Stimulated activated CD8-positive, alpha-beta memory T cell treated with anti-CD3 and anti-CD28 coated beads, Interleukin-7, amount 100 ng/mL, for 1 hour (primary cell): Measurements from ENCODE around the gene GLTP.
"Not testable (repeated sequence)": the region's sequence is repeated elsewhere in the genome, so short reads cannot be mapped to it uniquely, and the experiment has no call there.

Source experiments
- DNase-seq, 2 donors: peaks; one replicate each; pipeline ENCODE4 v3.0.0-alpha.2; 2020; ENCODE audit warnings: low read depth in 2 of 2

GLTP gene

DNA sequence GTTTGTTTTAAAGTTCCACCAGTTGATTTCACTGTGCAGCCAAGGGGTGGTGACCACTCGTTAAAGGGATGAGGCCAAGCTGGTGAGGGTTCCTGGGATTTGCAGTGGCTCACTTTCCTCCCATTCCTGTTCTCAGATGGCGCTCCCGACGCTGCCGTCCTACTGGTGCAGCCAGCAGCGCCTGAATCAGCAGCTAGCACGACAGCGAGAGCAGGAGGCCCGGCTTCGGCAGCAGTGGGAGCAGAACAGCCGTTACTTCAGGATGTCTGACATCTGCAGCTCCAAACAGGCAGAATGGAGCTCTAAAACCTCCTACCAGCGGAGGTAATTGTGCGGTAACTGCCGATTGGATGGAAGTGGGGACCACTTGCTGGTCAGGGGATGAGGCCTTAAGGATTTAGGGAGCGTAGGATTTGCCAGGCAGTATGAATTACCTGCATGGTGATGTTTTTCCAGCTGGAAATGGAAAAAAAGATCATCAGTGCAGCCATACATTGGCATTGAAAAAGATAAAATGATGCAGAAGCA, 22.6 kb upstream of the GLTP start:
- no peak for DNase-seq

DNA sequence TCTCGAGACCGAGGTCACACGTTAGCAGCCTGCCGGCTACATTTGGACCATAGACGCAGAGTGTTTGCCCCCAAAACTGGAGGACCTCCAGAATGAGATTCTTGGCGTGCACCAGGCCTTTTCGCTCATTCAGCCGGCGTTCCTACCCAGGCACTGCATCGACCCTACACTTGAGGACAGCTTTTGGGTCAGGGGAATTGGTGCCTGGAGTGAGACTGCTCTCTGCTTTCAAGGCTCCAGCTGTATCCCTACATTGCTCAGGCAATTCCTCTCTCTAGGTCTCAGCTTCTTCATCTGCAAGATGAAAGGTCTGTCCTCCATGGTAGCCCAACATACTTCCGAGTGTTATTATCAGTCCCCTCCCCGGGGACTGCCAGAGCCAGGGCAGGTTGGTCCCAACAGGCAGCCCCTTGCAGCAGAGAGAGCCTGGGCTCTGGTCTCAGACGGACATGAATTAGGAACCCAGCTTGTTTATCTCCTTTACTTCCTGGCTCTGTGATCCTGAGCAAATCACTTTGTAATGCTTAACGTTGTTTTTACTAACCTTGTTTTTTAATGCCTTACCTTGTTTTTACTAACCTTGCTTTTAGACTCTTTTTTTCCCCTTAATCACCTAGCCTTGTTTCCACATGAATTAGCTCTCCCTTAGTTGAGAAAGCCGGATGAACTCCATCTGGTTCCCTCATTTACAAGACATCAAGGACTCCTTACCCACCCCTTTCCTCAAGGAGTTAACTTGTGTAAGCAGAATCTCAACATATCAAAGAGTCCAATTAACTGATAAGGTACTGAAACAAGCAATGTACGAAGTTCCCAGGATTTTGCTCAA, 20.6 kb upstream of the GLTP start:
- DNase-seq, result no peak

DNA sequence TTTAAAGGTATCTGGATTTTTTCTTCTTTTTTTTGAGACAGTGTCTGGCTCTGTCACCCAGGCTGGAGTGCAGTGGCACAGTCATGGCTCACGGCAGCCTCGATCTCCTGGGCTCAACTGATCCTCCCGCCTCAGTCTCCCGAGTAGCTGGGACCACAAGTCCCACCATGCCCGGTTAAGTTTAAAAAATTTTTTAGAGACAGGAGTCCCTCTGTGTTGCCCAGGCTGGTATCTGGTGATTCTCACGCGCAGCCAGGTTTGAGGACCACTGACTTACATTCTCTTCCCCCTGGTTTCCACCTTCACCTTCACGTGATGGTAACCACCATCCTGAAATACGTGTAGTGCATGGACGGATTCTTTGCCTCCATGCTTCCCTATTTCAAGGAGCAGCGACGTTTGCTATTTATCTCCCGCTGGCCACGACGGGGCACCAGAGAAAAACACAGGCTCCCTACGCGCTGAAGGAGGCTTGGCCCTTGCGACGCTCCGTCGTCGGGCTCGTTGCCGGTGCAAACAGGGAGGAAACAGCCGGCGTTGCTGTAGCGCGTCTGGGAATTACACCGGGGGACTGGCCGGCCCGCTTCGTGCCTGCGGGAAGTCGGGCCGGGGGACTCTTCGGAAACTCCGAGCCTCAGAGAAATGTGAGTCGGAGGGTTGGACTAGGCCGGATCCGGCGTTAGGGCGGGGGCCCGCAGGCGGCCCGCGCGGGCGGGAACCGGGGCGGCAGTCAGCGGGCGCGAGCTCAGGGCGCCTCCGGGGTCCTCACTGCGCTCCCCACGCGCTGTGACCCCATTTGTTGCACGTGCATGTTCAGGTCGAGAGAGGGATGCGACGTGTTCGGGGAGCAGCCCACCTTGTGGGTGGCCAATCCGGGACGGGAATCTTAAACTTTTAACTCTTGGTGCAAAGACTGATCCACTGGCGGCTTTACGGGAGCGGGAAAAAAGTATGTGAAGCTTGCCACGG, 19.7 kb upstream of the GLTP start, which contains the start of gene TCHP:
TSS of gene TCHP (plus strand) at position 492 of the 969 bp plus-strand sequence. CDS start 2,753 bp downstream, outside the sequence.
- peak; percentile 32 to 43 for DNase-seq

DNA sequence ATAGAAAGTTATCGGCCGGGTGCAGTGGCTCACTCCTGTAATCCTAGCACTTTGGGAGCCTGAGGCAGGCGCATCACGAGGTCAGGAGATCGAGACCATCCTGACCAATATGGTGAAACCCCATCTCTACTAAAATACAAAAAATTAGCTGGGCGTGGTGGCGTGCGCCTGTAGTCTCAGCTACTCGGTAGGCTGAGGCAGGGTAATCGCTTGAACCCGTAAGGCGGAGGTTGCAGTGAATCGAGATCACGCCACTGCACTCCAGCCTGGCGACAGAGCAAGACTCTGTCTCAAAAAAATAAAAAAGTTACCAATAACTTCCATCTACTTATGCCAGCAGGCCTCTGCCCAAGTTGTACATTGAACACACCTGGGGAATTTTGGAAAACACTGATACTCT, 19.0 kb upstream of the GLTP start:
- not testable (repeated sequence) for DNase-seq

DNA sequence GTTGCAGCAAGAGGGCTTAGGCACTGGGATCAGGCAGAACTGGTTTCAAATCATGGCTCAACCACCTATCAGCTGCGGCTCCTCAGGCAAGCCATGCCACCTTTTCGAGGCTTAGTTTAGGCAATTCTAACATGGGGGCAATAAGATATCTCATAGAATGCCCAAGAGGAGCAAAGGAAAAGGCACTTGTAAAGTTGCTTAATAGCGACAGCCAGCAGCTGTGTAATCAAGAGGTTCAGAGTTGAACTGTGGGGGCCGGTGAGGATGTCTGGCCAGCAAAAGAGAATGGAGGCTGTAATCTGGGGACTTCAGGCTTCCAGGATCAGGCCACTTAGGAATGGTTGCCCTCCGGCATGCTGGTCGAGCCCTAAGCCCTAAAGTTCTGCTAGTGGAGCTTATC, 16.7 kb upstream of the GLTP start:
- no peak for DNase-seq

DNA sequence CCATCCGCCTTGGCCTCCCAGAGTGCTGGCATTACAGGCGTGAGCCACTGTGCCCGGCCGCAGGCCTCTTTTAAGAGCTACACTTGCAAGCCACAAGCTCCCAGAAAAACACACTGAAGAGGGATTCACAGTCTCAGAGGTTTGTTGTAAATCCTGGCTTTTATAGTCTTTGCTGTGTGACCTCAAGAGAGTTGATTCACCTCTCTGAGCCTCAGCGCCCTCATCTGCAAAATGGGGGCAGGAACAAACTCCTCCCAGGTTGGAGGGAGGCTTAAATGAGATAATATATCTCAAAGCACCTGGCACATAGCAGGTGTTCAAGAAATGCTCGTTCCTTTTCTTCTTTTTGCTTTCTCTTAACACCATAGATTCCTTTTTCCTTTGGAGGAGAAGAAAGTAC, 15.8 kb upstream of the GLTP start:
- no peak for DNase-seq

DNA sequence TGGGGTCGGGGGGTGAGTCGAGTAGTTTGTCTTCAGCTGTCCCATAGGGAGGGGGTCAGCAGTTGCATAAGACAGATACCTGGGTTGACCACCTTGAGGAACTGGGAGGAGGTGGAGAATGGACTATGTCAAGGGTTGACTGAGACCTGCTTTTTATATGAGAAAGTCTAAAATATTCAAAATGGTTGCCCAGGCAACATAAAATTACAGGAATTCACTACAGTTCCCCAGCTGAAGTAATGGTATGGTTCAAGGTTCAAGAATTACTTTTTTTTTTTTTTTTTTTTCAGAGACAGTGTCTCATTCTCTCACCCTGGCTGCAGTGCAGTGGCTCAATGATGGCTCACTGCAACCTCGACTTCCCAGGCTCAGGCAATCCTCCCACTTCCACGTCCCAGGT, 14.6 kb upstream of the GLTP start:
- no peak for DNase-seq

DNA sequence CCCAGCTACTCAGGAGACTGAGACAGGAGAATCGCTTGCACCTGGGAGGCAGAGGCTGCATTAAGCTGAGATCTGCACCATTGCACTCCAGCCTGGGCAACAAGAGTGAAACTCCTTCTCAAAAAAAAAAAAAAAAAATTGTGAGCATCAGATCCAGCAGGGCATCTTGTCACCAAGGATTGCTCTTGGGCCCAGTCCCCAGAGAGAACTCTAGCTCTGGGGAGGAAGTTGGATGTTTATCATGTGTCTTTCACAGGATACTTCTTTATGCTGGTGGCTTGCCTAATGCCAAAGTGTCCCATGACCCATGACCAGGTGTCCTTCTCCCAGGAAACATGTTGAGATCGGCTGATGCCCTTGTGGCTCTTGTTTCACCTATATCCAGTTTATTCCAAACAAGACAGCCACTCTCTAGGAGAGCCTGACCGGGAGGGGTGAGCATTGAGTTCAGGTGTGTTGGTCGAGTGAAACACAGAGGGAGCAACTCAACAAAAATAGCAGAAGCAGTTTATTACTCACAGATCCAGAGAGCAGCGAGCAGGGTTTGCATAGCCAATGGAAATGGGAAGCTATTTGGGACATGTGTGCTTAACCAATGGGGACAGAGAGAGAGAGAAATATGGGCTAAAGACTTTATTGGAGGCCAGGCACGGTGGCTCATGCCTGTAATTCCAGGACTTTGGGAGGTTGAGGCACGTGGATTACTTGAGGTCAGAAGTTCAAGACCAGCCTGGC, 13.1 kb upstream of the GLTP start:
- no peak for DNase-seq

DNA sequence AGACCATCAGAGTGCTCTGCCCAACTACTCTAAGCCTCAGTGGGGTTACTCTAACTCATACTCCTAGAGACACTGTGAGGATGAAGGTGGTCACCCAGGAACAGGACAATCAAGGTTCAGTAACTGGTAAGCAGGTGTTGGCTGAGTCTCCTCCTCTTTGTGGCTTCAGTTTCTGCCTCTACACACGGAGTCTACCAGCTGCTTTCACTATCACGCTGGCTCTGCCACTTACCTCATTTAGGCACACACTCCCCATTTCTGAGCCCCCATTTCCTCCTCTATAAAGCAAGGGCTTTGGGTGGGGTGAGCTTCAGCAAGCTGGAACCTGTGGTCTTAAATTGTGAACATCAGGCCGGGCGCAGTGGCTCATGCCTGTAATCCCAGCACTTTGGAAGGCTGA, 12.4 kb upstream of the GLTP start:
- DNase-seq, result no peak

DNA sequence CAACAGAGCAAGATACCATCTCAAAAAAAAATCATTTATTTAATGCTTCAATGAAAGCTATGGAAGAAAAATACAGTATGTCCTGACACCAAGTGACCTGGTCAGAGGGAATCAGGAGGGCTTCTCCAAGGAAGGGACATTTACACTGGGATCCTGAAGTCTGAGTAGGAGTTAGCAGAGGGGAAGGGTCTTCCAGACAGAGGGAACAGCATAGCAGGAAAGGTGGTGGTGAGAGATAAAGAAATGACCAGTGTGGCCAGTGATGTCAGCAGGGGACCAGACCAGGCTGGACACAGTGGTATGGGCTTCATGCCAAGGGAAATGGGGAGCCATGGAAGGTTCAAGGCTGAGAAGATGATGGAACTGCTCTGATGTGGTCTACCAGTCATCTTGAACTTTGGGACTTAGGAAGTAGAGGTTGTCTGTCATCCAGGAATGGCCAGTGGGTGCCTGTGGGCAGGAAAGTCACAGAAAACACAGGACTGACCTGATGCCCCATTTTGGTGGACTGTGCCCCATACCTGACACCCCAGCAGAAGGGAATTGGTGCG, 11.9 kb upstream of the GLTP start:
- DNase-seq, result no peak

DNA sequence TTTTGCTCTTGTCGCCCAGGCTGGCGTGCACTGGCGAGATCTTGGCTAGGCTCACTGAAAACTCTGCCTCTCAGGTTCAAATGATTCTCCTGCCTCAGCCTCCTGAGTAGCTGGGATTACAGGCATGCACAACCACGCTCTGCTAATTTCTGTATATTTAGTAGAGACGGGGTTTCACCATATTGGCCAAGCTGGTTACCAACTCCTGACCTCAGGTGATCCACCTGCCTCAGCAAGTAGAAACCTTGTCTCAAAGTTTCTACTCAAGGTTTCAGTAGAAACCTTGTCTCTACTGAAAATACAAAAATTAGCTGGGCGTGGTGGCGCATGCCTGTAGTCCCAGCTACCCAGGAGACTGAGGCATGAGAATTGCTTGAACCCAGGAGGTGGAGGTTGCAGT, 11.4 kb upstream of the GLTP start:
- not testable (repeated sequence) for DNase-seq

DNA sequence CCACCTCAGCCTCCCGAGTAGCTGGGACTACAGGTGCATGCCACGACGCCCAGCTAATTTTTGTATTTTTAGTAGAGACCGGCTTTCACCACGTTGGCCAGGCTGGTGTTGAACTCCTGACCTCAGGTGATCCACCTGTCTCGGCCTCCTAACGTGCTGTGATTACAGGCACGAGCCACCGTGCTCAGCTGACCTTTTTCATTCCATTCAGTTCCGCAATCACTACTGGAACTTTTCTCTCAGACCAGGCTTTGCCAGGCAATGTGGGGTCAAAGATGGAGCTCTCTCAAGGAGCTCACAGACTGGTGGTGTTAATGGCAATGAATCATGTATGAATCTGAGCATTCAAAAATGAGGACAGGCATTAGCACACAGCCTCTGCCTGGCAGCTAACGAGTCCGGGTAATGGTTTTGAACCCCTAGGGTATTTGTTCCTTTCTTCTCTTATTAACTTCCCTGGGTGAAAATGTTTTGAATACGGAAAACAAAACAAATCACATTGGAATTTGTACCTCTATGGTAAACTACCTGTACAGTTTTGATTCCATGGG, 10.4 kb upstream of the GLTP start:
- DNase-seq, result no peak

DNA sequence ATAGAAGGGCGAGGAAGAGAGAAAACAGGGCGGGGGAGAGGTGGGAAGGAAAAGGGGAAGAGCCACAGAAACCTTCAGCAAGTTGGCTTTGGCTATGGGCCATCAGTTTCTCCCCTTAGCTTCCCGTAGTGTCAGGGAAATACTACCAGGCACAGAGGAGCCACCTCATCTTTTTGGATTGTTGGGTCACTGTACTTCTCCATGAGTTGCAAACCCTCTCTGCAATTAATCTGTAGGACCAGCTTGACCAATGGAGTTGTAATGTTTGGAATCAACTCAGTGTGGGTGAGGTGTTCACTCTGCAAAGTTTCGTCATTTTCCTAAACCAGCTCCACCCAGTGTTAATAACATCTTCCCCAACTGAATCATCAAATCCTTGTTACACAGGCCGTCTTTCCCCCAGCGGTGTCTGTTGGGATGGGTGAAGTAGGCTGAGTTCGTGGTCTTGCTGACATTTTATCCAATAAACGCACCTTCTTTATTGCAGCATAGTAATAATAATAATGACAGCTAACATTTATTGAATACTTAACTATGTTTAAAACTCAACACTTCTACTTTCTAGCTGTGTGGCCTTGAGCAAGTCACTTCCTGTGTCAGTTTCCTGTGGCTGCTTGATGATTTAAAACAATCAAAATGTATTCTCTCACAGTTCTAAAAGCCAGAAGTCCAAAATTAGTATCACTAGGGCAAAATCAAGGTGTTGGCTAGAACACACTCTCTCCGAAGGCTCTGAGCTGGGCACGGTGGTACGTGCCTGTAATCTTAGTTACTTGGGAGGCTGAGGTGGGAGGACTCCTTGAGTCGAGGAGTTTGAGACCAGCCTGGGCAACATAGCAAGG, 8.1 kb upstream of the GLTP start:
- DNase-seq, result no peak

DNA sequence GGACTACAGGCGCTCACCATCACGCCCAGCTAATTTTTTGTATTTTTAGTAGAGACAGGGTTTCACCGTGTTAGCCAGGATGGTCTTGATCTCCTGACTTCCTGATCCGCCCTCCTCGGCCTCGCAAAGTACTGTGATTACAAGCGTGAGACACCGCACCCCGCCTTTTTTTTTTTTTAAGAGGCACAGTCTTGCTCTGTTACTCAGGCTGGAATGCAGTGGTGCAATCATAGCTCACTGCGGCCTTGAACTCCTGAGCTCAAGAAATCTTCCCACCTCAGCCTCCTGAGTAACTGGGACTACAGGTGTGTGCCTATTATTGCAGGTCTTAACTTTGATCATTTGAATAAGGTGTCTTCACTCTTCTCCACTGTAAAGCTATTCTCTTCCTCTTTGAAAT, 5.3 kb upstream of the GLTP start:
- no peak for DNase-seq

DNA sequence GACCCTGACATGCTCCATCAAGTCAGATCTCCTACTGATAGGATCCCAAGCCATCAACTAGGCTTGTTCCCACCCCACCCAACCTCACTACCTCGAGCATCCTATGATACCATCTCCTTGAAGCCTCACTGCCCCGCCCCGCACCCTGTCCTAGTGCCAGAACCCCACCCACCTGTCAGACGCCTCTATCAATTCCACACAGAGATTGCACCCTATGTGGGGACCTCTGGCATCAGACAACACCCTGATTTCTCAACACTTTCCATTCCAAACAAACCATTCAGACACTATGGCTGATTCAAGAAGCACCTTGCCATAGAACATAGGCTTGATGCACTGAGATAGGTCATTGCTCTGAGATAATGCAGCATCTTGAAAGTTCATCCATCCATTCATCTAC, 3.1 kb upstream of the GLTP start:
- no peak for DNase-seq

DNA sequence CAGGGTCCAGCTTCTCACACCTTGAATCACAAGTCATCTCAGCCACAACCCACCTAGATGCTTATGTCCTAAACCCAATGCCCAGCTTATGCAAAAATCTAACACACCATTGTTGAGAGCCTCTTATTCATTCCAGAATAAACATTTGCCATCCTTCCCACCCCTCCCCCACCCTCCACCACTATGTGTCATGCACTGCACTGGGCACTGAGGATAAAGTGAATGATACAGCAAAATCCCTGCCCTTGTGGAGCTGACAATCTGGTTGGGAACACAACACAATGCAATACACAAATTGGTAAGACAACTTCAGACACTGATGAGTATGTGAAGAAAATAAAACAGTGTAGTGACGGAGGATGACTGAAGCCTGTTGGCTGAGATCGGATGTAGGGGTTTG, 1.4 kb upstream of the GLTP start:
- no peak for DNase-seq

DNA sequence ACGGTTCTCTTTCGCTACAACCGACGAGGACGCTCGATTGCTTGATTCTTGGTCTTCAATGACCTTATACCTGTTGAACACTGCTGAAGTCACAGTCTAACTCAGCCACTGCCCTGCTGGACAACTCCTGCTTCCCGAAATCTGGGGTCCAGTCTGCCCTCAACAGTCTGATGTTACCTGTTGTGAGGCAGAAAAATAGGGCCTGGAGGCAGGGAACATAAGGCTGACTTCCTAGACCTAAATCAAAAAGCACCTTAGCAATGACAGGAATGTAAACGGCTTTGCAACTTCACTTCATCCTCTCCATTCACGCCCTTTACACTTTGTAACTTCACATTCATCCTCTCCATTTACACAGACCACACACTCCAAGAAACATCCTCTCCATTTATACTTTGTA, 597 bp upstream of the GLTP start:
- no peak for DNase-seq

DNA sequence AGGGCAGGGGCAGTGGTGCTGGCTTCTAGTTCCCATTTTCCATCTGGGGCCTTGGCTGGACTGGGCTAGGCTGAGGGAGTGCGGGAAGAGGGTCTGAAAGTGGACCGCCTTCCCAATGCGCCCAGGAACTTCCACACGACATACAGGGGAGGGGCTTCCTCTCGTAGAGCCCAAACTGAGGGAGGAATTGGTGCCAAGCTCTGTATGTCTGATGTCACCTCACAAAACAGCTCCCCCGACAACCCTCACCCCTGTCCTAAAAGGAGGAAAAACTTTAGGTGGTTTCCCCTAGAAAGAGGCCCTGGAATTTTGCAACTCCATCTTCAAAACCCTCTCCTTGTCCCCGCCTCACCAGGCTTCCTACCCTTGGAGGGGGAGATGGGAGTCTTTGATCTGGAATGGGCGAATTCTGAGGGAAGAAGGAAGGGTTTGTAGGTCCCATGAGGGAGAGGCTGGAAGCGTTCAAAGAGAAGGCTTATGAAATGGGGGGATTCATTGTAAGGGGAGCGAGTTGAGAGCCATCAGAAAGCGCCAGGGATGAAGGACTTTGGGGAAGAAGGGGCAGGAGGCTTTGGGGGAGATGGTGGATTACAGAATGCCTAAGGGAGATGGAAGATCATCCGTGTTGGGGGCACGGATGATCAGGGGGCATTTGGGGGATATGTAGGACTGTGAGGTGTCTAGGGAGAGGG, 844 bp downstream of the GLTP start:
- no peak for DNase-seq

DNA sequence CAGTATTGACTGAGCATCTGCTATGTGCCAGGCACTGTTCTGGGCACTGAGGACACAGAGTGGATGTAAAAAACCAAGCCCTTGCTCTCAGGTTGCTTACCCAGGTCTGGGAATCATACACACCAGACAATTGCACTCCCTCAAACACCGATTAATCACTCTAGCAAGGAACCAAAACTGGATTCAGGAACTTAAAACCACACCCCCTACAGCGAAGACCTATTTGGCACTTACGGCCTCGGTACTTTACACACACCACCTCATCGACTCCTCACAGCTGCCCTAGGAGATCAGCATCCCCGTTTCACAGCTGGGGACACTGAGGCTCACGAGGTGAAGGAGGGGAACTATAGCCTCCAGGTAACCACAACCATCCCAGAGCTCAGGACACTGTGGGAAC, 1.6 kb downstream of the GLTP start:
- no peak for DNase-seq

DNA sequence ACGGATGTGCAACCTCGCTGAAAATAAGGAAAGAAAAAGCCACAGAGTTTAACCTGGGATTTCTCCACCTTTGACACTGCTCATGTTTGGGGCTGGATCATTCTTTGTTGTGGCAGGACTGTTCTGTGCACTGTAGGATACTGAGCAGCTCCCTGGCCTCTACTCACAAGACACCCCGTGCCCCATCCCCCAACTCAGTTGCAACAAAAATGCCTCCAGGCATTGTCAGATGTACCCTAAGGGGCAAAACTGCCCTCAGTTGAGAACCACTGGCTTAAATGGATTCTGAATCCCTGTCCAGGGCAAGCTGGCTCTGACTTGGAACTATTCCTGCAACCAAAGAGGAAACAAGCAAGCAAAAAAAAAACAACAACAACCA, 2.1 kb downstream of the GLTP start:
- no peak for DNase-seq
